Astrocyte (in vitro differentiated cells and primary cell): Measurements from ENCODE around the gene ARHGEF26. TPM values are rescaled to one million over a fixed set of nuclear protein-coding genes. Genes with fewer than 3 reads are reported as not detected.

Experiments used
- DNase-seq: peaks from one replicate; pipeline ENCODE4 v3.0.0-alpha.2; 2010; ENCODE audit warnings: low read depth
- FAIRE-seq: peaks from 2 replicates; lab custom pipeline; 2011; peaks lifted over from hg19 to GRCh38; lab: Jason Lieb, UNC
- H2AFZ ChIP-seq: 2 replicates; pipeline ENCODE4 v1.6.0; 2012; ENCODE audit warnings: low read depth, low read length, inconsistent platforms
- H3K27ac ChIP-seq: 2 replicates; pipeline ENCODE4 v1.5.1; 2011; ENCODE audit warnings: low read depth, low read length, inconsistent platforms
- H3K27me3 ChIP-seq: 2 replicates; pipeline ENCODE4 v1.6.0; 2011; ENCODE audit warnings: low read length, inconsistent platforms; ENCODE audit not compliant: insufficient read depth
- H3K36me3 ChIP-seq: 2 replicates; pipeline ENCODE4 v1.5.1; 2011; ENCODE audit warnings: low read length, inconsistent platforms; ENCODE audit not compliant: insufficient read depth
- H3K4me1 ChIP-seq: 2 replicates; pipeline ENCODE4 v1.5.1; 2011; ENCODE audit warnings: low read length, inconsistent platforms; ENCODE audit not compliant: insufficient read depth
- H3K4me2 ChIP-seq: 2 replicates; pipeline ENCODE4 v1.6.0; 2012; ENCODE audit warnings: low read length, inconsistent platforms
- H3K4me3 ChIP-seq: 2 replicates; pipeline ENCODE4 v1.5.1; 2011; ENCODE audit warnings: low read depth, mild to moderate bottlenecking, low read length, inconsistent platforms; ENCODE audit not compliant: insufficient read depth
- H3K79me2 ChIP-seq: 2 replicates; pipeline ENCODE4 v1.6.0; 2012; ENCODE audit warnings: mild to moderate bottlenecking, low read length, inconsistent platforms; ENCODE audit not compliant: insufficient read depth
- H3K9ac ChIP-seq: 2 replicates; pipeline ENCODE4 v1.6.0; 2012; ENCODE audit warnings: mild to moderate bottlenecking, low read length, inconsistent platforms
- H3K9me3 ChIP-seq: 2 replicates; pipeline ENCODE4 v1.5.1; 2012; ENCODE audit warnings: low read depth, mild to moderate bottlenecking, low read length, inconsistent platforms; ENCODE audit not compliant: insufficient read depth
- H4K20me1 ChIP-seq: 2 replicates; pipeline ENCODE4 v1.6.0; 2012; ENCODE audit warnings: low read length, inconsistent platforms; ENCODE audit not compliant: insufficient read depth
- H3K27ac Mint-ChIP-seq: one replicate; pipeline ENCODE4 v1.8.0; 2021; ENCODE audit warnings: mild to moderate bottlenecking, mixed read lengths; ENCODE audit not compliant: unreplicated experiment
- H3K27me3 Mint-ChIP-seq: one replicate; pipeline ENCODE4 v1.8.0; 2021; ENCODE audit warnings: low read depth, mixed read lengths; ENCODE audit not compliant: unreplicated experiment
- H3K36me3 Mint-ChIP-seq: one replicate; pipeline ENCODE4 v1.8.0; 2021; ENCODE audit warnings: low read depth, mixed read lengths; ENCODE audit not compliant: unreplicated experiment
- H3K4me1 Mint-ChIP-seq: one replicate; pipeline ENCODE4 v1.8.0; 2021; ENCODE audit warnings: low read depth, mixed read lengths; ENCODE audit not compliant: unreplicated experiment
- H3K4me3 Mint-ChIP-seq: one replicate; pipeline ENCODE4 v1.8.0; 2021; ENCODE audit warnings: mild to moderate bottlenecking, moderate library complexity, mixed read lengths; ENCODE audit not compliant: unreplicated experiment
- H3K9me3 Mint-ChIP-seq: one replicate; pipeline ENCODE4 v1.8.0; 2021; ENCODE audit warnings: mild to moderate bottlenecking, mixed read lengths; ENCODE audit not compliant: unreplicated experiment
- CTCF ChIP-seq: IDR thresholded peaks from 2 replicates; pipeline ENCODE4 v1.5.1; 2011; ENCODE audit warnings: low read depth, mild to moderate bottlenecking, inconsistent platforms, low read length, moderate library complexity; ENCODE audit not compliant: insufficient read depth
- EZH2 ChIP-seq: IDR thresholded peaks from 2 replicates; pipeline ENCODE4 v1.6.1; 2012; ENCODE audit warnings: mild to moderate bottlenecking, low read length, inconsistent platforms; ENCODE audit not compliant: insufficient read depth
- total RNA-seq: library from RNA; stranded (reverse); gene quantifications from 2 replicates; pipeline ENCODE4 v1.2.1, GENCODE V29; 2021

The ARHGEF26 gene
- total RNA-seq, 1 donor from 2014 or later: 1.7 TPM

GRCh38 chr3:154119951-154120350 lies 1.2 kb upstream of the ARHGEF26 start:
- Histone ChIP-seq H3K4me2 (no peak overlapping the region), H4K20me1 (no peaks in the 10 kb centered on the region), H3K9ac (no peak overlapping the region), H3K79me2 (no peaks in the 10 kb centered on the region), H2AFZ (no peak overlapping the region), H3K4me1 (peaks cover 19% of the 10 kb centered on the region), H3K4me3 (no peak overlapping the region), H3K27ac (no peak overlapping the region), H3K36me3 (no peaks in the 10 kb centered on the region), H3K9me3 (no peaks in the 10 kb centered on the region), H3K27me3 (no peaks in the 10 kb centered on the region)
- H3K4me1 Mint-ChIP-seq: peaks cover 10% of the 10 kb centered on the region
- no peaks in the 10 kb centered on the region for H3K36me3 Mint-ChIP-seq
- no peak for DNase-seq
- TF ChIP-seq CTCF: no peak
- TF ChIP-seq EZH2: no peak
- no peak overlapping the region for H3K4me3 Mint-ChIP-seq
- H3K9me3 Mint-ChIP-seq: no peaks in the 10 kb centered on the region
- FAIRE-seq: no peak
- H3K27ac Mint-ChIP-seq: no peak overlapping the region
- no peaks in the 10 kb centered on the region for H3K27me3 Mint-ChIP-seq

GRCh38 chr3:154121701-154122551 lies 736 bp downstream of the ARHGEF26 start:
- Mint-ChIP-seq H3K36me3 (no peaks in the 10 kb centered on the region), H3K4me1 (peaks cover 10% of the 10 kb centered on the region), H3K4me3 (peak overlapping the region; percentile 91), H3K27ac (peak overlapping the region; percentile 28), H3K27me3 (no peaks in the 10 kb centered on the region), H3K9me3 (no peaks in the 10 kb centered on the region)
- no peaks in the 10 kb centered on the region for H3K36me3 ChIP-seq
- H3K27me3 ChIP-seq: no peaks in the 10 kb centered on the region
- peak; percentile 19 for DNase-seq
- TF ChIP-seq CTCF: no peak
- no peak for TF ChIP-seq EZH2
- H3K9ac ChIP-seq: peak overlapping the region; percentile 76
- peak overlapping the region; percentile 6 for H3K27ac ChIP-seq
- no peaks in the 10 kb centered on the region for H3K79me2 ChIP-seq
- H4K20me1 ChIP-seq: no peaks in the 10 kb centered on the region
- peak overlapping the region; percentile 93 for H3K4me2 ChIP-seq
- peak overlapping the region; percentile 75 for H3K4me3 ChIP-seq
- FAIRE-seq: no peak
- peaks cover 19% of the 10 kb centered on the region for H3K4me1 ChIP-seq
- peak overlapping the region; percentile 99 for H2AFZ ChIP-seq
- H3K9me3 ChIP-seq: no peaks in the 10 kb centered on the region

- Mint-ChIP-seq H3K36me3 (no peaks in the 10 kb centered on the region), H3K27me3 (no peaks in the 10 kb centered on the region), H3K4me1 (peaks cover 10% of the 10 kb centered on the region), H3K27ac (peak overlapping the region; percentile 69), H3K4me3 (peak overlapping the region; percentile 91), H3K9me3 (no peaks in the 10 kb centered on the region)
- FAIRE-seq (no peak), DNase-seq (no peak)
- Histone ChIP-seq H3K27ac (no peak overlapping the region), H3K79me2 (no peaks in the 10 kb centered on the region), H4K20me1 (no peaks in the 10 kb centered on the region), H3K4me1 (peaks cover 19% of the 10 kb centered on the region), H3K4me3 (peak overlapping the region; percentile 75), H3K4me2 (peak overlapping the region; percentile 93), H2AFZ (peak overlapping the region; percentile 99), H3K27me3 (no peaks in the 10 kb centered on the region), H3K36me3 (no peaks in the 10 kb centered on the region), H3K9ac (peak overlapping the region; percentile 76), H3K9me3 (no peaks in the 10 kb centered on the region)
- TF ChIP-seq EZH2: no peak
- no peak for TF ChIP-seq CTCF
Measured at GRCh38 chr3:154122552-154122911, 1.3 kb downstream of the ARHGEF26 start.
